ENCODE results near the gene SEPTIN10.

The SEPTIN10 gene

DNA sequence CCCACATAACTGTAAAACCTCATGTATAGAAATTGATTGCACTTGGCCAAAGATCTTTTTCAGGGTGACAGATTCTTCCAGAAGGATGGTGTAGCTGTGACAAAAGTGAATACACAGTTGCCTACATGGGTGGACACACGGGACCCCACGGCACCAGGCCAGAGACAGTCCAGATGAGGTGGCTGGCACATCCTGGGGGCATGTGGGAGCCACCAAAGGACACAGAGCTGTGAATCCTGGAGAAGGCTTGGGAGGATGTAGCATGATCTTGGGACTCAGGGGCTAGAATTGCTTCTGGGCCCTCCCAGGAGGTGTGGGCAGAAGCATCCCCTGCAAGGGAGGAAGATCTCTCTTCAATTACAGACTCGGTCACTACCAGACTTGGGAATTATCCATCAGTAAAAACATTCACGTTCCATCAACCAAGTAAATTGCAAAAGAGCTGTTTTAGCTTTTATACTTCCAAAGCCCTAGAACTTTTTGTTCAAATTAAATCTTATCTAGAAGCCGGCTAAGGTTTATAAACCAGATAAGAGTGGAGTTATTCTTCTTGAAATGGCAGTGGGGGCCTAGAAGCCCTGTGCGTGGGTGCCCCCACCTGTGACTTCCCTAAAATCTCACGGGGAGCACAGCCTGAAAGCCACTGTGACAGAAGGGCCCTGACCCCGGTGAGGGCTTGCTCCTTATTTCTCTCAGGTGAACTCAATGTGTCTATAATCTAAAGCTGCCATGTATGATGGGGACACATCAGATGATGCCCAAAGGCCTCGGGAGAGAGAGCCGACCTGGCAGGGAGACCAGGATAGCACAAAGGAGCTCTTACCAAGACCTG is 81.7 kb downstream of the SEPTIN10 start:
- H3K9me3 Mint-ChIP-seq = no peaks in the 10 kb centered on the region
- no peaks in the 10 kb centered on the region for H3K36me3 Mint-ChIP-seq
- peaks cover 16% of the 10 kb centered on the region for H3K27me3 Mint-ChIP-seq
- no peaks in the 10 kb centered on the region for H3K4me1 Mint-ChIP-seq
- H3K4me3 Mint-ChIP-seq = no peak overlapping the region
- DNase-seq (ENCODE audit: low spot score in 2 of 2) (no peak), ATAC-seq (ENCODE audit: low read depth) (no peak)
- H3K27ac Mint-ChIP-seq = no peak overlapping the region

DNA sequence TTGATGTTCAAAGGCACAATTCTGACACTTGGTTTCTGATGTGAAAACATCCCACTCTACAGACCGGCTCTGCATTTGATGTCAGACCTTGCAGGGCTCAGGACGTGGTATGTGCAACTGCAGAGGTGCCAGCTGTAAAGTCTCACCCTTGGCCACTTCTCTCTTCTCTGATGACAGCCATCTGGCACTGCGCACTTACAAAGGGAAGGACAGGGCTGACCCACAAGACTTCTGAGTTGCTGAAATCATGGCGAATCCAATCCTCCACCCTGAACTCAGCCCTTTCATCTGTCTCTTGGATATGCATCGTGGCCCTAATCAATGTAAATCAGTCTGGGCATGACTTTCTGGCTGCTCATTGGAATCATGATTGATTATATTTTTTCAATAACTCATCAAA is 82.5 kb downstream of the SEPTIN10 start:
- ATAC-seq (ENCODE audit: low read depth) = no peak

DNA sequence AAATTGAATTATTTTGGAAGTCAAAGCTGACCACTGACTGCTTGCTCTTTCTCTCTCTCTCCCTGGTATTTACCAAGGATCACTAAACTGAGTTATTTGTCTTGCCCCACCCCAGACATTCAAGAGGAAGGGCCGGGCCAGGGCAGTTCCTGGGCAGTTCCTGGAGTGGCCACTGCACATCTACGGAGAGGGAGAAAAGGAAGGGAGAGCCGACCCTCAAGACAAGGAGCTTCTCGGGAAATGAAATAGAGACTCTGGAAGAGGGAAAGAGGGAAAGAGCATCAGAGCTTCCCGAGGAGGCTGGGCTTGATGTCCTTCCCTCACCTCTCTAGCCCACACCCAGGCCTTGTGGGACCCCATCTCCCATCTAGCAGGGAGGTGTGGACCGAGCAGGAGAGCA is 83.1 kb downstream of the SEPTIN10 start:
- no peaks in the 10 kb centered on the region for H3K9me3 Mint-ChIP-seq
- H3K4me1 Mint-ChIP-seq = no peaks in the 10 kb centered on the region
- no peak for ATAC-seq (ENCODE audit: low read depth)
- DNase-seq (ENCODE audit: low spot score in 2 of 2) = no peak
- no peaks in the 10 kb centered on the region for H3K36me3 Mint-ChIP-seq
- no peak overlapping the region for H3K4me3 Mint-ChIP-seq
- H3K27ac Mint-ChIP-seq = no peak overlapping the region
- peaks cover 16% of the 10 kb centered on the region for H3K27me3 Mint-ChIP-seq

More for the DNA sequence above, 82.5 kb downstream of the SEPTIN10 start:
- Mint-ChIP-seq H3K36me3 (no peaks in the 10 kb centered on the region), H3K9me3 (no peaks in the 10 kb centered on the region), H3K4me1 (no peaks in the 10 kb centered on the region), H3K27me3 (peaks cover 16% of the 10 kb centered on the region), H3K4me3 (no peak overlapping the region), H3K27ac (no peak overlapping the region)
- no peak for DNase-seq (ENCODE audit: low spot score in 2 of 2)

DNA sequence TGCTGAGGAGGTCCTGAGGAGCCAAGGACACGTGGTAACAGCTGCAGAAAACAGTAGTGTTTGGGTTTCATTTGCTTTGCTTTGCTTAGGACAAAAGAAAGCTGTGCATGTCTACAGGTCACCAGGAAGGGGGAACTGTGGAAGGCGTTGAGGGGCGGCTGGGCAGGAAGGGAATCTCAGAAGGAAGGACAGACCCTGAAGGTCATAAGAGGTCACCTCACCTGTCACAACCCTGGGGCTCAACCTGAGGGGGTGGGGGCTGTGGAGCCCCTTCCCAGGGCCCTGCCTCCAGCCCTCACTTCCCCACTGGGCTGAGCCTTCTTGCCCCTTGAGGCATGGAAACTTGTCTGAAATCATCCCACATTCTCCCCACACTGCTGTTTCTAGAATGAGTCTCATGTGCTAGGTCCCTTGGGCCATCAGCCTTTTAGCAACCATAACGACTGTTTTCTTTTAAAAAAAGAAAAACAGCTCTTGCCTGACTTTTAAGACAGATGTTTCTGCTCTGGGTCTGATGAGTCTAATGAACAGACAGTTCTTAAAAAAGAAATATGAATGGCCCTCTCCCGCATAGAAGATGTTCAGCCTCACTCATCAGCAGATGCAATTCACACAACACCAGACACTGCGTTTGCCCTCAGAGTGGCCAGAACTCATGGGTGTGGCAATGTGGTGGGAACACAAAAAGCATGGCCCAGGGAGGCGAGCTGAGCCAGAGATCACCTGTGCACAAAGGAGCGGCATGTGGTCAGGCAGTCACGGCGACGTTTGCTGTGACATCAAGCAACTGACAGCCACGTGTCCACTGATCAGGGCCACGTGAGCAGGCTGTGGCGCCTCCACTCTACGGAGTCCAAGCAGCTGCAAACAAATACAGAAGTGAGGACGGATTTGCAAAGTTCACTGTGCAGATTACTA is 84.0 kb downstream of the SEPTIN10 start:
- Mint-ChIP-seq H3K4me1 (no peaks in the 10 kb centered on the region), H3K27me3 (peaks cover 16% of the 10 kb centered on the region), H3K9me3 (no peaks in the 10 kb centered on the region), H3K4me3 (no peak overlapping the region), H3K36me3 (no peaks in the 10 kb centered on the region), H3K27ac (no peak overlapping the region)
- ATAC-seq (ENCODE audit: low read depth) = no peak
- no peak for DNase-seq (ENCODE audit: low spot score in 2 of 2)

DNA sequence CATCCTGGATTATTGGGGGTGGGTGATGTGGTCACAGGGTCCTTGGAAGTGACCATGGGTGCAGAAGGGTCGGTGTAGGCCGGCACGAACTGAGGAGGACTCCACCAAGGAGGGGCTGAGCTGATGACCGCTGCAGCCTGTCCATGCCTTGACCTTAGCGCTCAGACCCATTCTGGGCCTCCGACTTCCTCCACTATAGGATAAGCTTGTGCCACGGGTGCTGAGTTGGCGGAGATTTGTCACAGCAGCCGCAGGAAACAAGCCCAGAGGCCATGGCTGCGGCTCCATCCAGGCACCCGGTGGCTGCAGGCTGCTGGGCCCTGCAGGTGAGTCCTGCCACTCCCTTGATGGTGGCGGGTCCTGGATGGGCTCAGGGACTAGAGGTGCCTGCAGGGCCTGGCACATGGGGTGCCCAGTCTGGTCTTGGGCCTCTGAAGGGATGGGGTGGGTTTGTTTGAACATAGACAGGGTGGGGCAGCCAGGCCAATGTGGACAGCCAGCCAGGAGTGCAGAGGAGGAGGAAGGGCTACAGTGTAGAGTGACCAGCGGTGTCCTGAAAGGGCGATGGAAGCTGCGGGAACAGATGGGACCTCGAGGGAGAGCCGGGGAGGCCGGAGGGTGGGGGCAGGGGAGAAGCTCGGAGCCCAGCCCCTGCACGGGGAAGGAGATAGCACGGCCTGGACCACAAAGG is 84.8 kb downstream of the SEPTIN10 start:
- H3K36me3 Mint-ChIP-seq = no peaks in the 10 kb centered on the region
- peaks cover 16% of the 10 kb centered on the region for H3K27me3 Mint-ChIP-seq
- ATAC-seq (ENCODE audit: low read depth) (no peak), DNase-seq (ENCODE audit: low spot score in 2 of 2) (no peak)
- no peak overlapping the region for H3K4me3 Mint-ChIP-seq
- no peaks in the 10 kb centered on the region for H3K9me3 Mint-ChIP-seq
- H3K27ac Mint-ChIP-seq = no peak overlapping the region
- H3K4me1 Mint-ChIP-seq = no peaks in the 10 kb centered on the region

DNA sequence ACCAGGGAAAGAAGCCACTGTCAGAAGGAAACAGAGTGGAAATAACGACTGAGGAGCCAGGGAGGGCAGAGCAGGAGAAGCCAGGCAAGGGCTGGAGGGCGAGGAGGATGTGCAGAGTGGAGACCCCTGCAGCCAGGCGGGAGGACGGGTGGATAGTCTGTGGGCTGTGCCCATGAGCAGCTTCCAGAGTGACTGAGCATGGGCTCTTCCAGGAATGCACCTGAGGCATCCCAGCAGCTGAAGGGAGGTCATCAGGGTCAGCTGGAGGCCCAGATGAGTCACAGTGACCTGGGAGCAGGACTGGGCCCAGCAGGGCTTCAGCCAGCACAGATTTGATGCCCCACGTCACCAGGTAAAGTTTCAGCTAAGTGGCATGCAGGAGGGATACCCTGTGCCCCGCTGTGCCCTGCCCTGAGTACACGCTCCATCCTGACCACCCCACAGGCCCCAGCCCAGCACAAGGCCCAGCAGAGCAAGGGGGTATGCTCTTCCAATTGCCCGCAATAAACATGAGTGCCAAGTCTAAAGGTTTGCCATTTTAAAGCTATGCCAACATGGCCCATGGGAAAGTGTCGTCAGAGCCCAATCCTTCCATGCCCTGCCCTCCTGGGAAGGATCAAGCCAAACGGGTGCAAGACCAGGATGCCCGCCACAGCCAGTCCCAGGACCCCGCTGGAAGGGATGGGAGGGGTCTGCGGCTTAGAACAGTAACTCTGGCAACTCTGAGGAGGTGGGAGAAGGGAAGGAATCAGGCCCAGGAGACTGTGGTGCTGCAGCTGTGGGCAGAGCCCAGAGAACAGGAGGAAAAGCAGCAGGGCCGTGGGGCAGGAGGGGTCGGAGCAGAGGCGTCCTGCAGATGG is 85.7 kb downstream of the SEPTIN10 start:
- Mint-ChIP-seq H3K36me3 (no peaks in the 10 kb centered on the region), H3K4me1 (no peaks in the 10 kb centered on the region), H3K27ac (no peak overlapping the region), H3K27me3 (peaks cover 16% of the 10 kb centered on the region), H3K4me3 (no peak overlapping the region), H3K9me3 (no peaks in the 10 kb centered on the region)
- ATAC-seq (ENCODE audit: low read depth) = no peak
- no peak for DNase-seq (ENCODE audit: low spot score in 2 of 2)

DNA sequence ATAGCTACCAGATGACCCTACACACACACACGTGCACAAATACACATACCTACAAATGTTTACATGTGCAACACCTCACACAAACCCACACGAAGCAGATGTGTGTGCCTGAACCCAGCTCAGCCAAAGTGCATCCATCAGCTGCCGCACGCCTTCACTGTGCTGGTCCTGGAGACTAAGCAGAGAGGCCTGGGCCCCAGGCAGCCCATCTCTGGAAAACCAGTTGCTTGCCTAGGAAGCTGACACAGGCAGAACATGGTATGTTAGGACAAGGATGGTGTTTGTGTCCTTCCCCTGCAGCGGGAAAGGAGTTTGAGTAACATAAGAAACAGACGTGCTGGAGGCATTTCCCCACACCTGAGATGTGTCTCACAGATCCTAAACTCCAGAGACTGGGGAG is 86.7 kb downstream of the SEPTIN10 start:
- Mint-ChIP-seq H3K4me3 (no peak overlapping the region), H3K36me3 (no peaks in the 10 kb centered on the region), H3K27ac (no peak overlapping the region), H3K4me1 (no peaks in the 10 kb centered on the region), H3K9me3 (no peaks in the 10 kb centered on the region), H3K27me3 (peaks cover 16% of the 10 kb centered on the region)
- no peak for ATAC-seq (ENCODE audit: low read depth)
- no peak for DNase-seq (ENCODE audit: low spot score in 2 of 2)

DNA sequence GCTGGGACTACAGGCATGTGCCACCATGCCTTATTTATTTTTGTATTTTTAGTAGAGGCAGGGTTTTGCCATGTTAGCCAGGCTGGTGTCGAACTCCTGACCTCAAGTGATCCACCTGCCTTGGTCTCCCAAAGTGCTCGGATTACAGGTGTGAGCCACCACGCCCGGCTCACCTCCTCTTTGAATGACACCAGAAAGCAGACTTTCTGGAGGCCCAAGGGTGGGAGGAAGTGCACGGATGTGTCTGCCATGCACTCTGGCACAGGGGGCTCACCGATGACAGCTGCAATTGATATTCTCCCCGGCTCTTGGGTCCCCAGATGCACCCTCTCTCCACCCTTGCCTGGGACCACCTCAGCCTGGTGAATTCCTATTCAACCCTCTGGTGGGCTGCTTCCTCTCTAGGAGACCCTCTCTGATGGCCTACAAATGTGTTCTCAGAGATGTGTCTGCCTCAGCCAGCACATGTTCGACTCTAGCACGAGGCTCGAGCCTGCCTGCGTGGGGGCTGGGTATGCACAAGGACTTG is 87.3 kb downstream of the SEPTIN10 start:
- Mint-ChIP-seq H3K9me3 (no peaks in the 10 kb centered on the region), H3K4me1 (no peaks in the 10 kb centered on the region), H3K36me3 (no peaks in the 10 kb centered on the region), H3K4me3 (no peak overlapping the region), H3K27me3 (peaks cover 13% of the 10 kb centered on the region), H3K27ac (no peak overlapping the region)
- DNase-seq (ENCODE audit: low spot score in 2 of 2) = no peak
- no peak for ATAC-seq (ENCODE audit: low read depth)

DNA sequence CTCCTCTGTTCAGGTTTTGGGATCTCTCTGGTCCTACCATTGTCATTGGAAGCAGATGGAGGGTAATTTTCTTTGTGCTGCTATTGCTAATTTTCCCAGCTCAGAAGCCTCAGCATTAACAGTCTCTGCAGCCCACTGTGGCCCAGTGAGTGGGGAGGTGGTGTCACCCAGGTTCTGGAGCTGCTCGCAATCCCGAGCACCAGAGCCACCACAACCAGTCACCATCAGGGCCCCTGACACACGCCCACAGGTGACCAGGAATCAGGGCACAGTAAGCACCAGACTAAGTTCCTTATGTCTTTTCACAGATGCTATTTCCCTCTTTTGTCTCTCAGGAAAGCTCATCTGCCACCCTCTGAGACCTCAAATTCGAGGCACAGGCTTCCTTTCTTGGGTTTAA is 87.9 kb downstream of the SEPTIN10 start:
- ATAC-seq (ENCODE audit: low read depth) (no peak), DNase-seq (ENCODE audit: low spot score in 2 of 2) (no peak)
- Mint-ChIP-seq H3K4me1 (no peaks in the 10 kb centered on the region), H3K27ac (no peak overlapping the region), H3K36me3 (no peaks in the 10 kb centered on the region), H3K27me3 (peaks cover 13% of the 10 kb centered on the region), H3K9me3 (no peaks in the 10 kb centered on the region), H3K4me3 (no peak overlapping the region)

DNA sequence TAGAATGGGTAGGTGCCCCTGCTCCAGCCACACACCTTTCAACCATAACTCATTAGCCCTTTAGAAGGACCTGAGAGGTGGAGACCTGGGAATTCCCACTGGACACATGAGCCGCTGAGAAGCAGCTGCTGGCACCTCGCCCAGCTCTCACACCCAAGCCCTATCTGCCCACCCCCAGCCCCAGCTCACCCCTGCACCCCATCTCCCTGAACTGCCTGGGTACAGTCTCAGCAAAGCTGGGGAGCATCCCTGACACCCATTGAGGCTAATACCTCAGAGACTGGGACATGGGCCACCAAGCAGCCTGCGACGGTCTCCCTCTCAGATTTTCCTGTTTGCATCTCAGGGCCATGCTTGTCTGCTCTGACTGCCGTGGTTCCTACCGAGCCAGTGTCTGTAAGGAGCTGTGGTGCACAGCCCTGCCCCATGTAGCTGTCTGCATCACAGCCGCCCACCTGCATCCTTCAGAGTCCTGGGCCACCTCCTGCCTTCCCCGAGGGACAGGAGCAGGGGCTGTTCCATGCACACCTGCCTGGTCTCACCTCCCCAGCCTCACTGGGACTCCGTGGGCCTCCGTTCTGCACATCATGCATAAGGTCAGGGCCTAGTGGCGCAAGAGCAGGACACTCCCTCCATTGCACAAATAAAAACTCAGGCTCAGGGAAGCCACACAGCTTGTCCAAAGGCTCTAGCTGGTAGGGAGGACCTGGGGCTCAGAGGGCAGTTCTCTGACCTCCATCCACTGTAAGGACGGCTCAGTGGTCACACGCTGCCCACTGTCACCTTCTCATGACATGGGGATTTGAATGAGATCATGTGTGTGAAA is 90.0 kb downstream of the SEPTIN10 start:
- no peaks in the 10 kb centered on the region for H3K9me3 Mint-ChIP-seq
- H3K27ac Mint-ChIP-seq = no peak overlapping the region
- no peaks in the 10 kb centered on the region for H3K4me1 Mint-ChIP-seq
- H3K4me3 Mint-ChIP-seq = no peak overlapping the region
- DNase-seq (ENCODE audit: low spot score in 2 of 2) (no peak), ATAC-seq (ENCODE audit: low read depth) (no peak)
- H3K36me3 Mint-ChIP-seq = no peaks in the 10 kb centered on the region
- peaks cover 8% of the 10 kb centered on the region for H3K27me3 Mint-ChIP-seq

DNA sequence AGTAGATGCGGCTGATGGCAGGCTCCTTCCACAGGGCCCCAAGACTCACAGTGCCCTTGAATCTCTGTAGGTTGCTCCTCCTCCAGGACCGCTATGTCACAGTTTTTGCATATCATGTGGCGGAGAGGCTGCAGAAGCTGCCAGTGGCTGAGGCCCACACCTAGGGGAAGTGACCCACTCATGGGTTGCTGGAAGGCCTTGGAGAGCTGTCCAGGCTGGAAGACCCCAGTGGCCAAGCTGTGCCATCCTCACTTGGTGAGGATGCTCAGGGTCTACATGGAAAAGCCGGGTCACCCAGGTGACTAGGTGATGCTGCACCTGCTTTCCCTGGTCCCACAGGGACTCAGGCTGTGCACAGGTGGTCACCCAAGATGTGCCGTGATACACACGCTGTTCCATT is 90.6 kb downstream of the SEPTIN10 start:
- ATAC-seq (ENCODE audit: low read depth) (no peak), DNase-seq (ENCODE audit: low spot score in 2 of 2) (no peak)
- Mint-ChIP-seq H3K27me3 (peaks cover 5% of the 10 kb centered on the region), H3K36me3 (no peaks in the 10 kb centered on the region), H3K4me1 (no peaks in the 10 kb centered on the region), H3K27ac (no peak overlapping the region), H3K9me3 (no peaks in the 10 kb centered on the region), H3K4me3 (no peak overlapping the region)

DNA sequence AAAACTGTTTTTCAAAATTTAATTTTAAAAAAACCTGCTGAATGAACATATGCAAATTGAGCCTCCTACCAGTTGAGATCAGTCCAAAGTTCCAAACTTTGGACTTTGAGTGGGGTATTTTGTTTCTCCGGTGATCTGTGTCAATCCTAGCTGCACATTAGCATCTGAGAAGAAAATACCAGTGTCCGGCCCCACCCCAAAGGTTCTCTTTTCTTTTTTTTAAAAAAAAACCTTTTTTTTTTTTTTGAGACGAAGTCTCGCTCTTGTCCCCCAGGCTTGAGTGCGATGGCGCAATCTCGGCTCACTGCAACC is 91.7 kb downstream of the SEPTIN10 start:
- Mint-ChIP-seq H3K27ac (no peak overlapping the region), H3K36me3 (no peaks in the 10 kb centered on the region), H3K27me3 (peaks cover 2% of the 10 kb centered on the region), H3K9me3 (no peaks in the 10 kb centered on the region), H3K4me3 (no peak overlapping the region), H3K4me1 (no peaks in the 10 kb centered on the region)
- no peak for DNase-seq (ENCODE audit: low spot score in 2 of 2)
- no peak for ATAC-seq (ENCODE audit: low read depth)

Measured in memory B cell (primary cell).